HCT116 (cell line): ENCODE measurements around the gene SLC34A1. TPM values are rescaled to one million over a fixed set of nuclear protein-coding genes. Genes with fewer than 3 reads are reported as not detected.

Source experiments
- ATAC-seq: fragments of 200-7000 bp; cut with Tn5 transposase; 2 replicates; pipeline ENCODE4 v1.9.1; 2020; ENCODE audit warnings: mild to moderate bottlenecking, moderate library complexity
- BruUV-seq: library from RNA; stranded (reverse); fragments of 400-500 nt; replicated peaks from 2 replicates; lab custom pipeline; 2021; lab: Mats Ljungman, UMichigan
- CTCF ChIA-PET: fragments of 300-600 bp; sonication (Branson Sonifier 250); formaldehyde crosslinking; loops from one replicate; lab custom pipeline; 2021; ENCODE audit warnings: antibody characterized with exemption; lab: Charles Lee
- POLR2A ChIA-PET: fragments of 300-600, 350-600 bp; sonication (Branson Sonifier 250); formaldehyde crosslinking; loops from one replicate; lab custom pipeline; 2021; ENCODE audit warnings: antibody characterized with exemption; lab: Charles Lee
- RAD21 ChIA-PET, 2 experiments: fragments of 300-600 bp; sonication (Branson Sonifier 250); formaldehyde crosslinking; loops; one replicate each; lab custom pipeline; 2023; ENCODE audit warnings: low total read pairs in 2 of 2; ENCODE audit not compliant: uncharacterized antibody in 2 of 2, unreplicated experiment in 2 of 2, low non-redundant PET in 1 of 2; lab: Charles Lee
- DNase-seq: peaks from one replicate; pipeline ENCODE4 v3.0.0-alpha.2; 2010; ENCODE audit warnings: low read depth, low spot score
- H2AFZ ChIP-seq: fragments of 200-600 bp; shearing (Covaris generic), sonication (generic); 2 replicates; pipeline ENCODE4 v1.6.1; 2017; ENCODE audit warnings: low read depth, mixed run types, mixed read lengths, antibody characterized with exemption, low read length; ENCODE audit not compliant: poor library complexity, severe bottlenecking
- H3K27ac ChIP-seq: 2 replicates; pipeline ENCODE4 v1.5.1; 2012; ENCODE audit warnings: low read depth, low read length
- H3K27me3 ChIP-seq: fragments of 200-600 bp; sonication (generic); 2 replicates; pipeline ENCODE4 v1.6.1; 2016; ENCODE audit warnings: mixed run types, low read length, mixed read lengths; ENCODE audit not compliant: insufficient read depth
- H3K36me3 ChIP-seq, 2 experiments: fragments of 200-500 bp in 1 of 2; fragments of 200-600 bp in 1 of 2; sonication (Bioruptor generic) in 1 of 2; sonication (generic) in 1 of 2; 2 replicates each; pipeline versions ENCODE4 v1.5.1 to v1.6.1; 2014 to 2016; ENCODE audit warnings: low read length in 2 of 2, inconsistent platforms in 1 of 2, mixed read lengths in 1 of 2, mixed run types in 1 of 2; ENCODE audit not compliant: insufficient read depth in 2 of 2, control insufficient read depth in 1 of 2
- H3K4me1 ChIP-seq, 2 experiments: fragments of 200-600 bp in 1 of 2; sonication (generic) in 1 of 2; 2 replicates each; pipeline versions ENCODE4 v1.5.1 to v1.6.1; 2012 to 2017; ENCODE audit warnings: low read length in 2 of 2, inconsistent platforms in 1 of 2, mild to moderate bottlenecking in 1 of 2, mixed read lengths in 1 of 2, mixed run types in 1 of 2, moderate library complexity in 1 of 2; ENCODE audit not compliant: insufficient read depth in 2 of 2, control insufficient read depth in 1 of 2
- H3K4me2 ChIP-seq: fragments of 200-600 bp; sonication (generic); 2 replicates; pipeline ENCODE4 v1.6.1; 2017; ENCODE audit warnings: mixed run types, low read length, mixed read lengths
- H3K4me3 ChIP-seq, 2 experiments: fragments of 200-600 bp in 1 of 2; sonication (generic) in 1 of 2; replicated peaks in 1 of 2; 2 replicates each; pipeline ENCODE4 v1.5.1; 2011 to 2016; ENCODE audit warnings: low read length in 2 of 2, control low read depth in 1 of 2, low read depth in 1 of 2, mild to moderate bottlenecking in 1 of 2, mixed read lengths in 1 of 2, mixed run types in 1 of 2
- H3K79me2 ChIP-seq: fragments of 200-600 bp; sonication (generic); 2 replicates; pipeline ENCODE4 v1.6.1; 2017; ENCODE audit warnings: mild to moderate bottlenecking, mixed run types, low read length, moderate library complexity, mixed read lengths; ENCODE audit not compliant: insufficient read depth
- H3K9ac ChIP-seq: fragments of 200-600 bp; sonication (generic); 2 replicates; pipeline ENCODE4 v1.6.1; 2016; ENCODE audit warnings: low read length, mixed read lengths
- H3K9me2 ChIP-seq: fragments of 200-600 bp; sonication (generic), shearing (Covaris generic); 2 replicates; pipeline ENCODE4 v1.6.1; 2017; ENCODE audit warnings: mixed run types, mild to moderate bottlenecking, moderate library complexity; ENCODE audit not compliant: insufficient read depth
- H3K9me3 ChIP-seq, 2 experiments: fragments of 200-500 bp in 1 of 2; fragments of 200-600 bp in 1 of 2; sonication (Bioruptor generic) in 1 of 2; sonication (generic) in 1 of 2; 2 replicates each; pipeline ENCODE4 v1.6.1; 2014 to 2017; ENCODE audit warnings: low read length in 2 of 2, mixed read lengths in 2 of 2, inconsistent platforms in 1 of 2, low read depth in 1 of 2, mild to moderate bottlenecking in 1 of 2, mixed run types in 1 of 2, moderate library complexity in 1 of 2; ENCODE audit not compliant: control insufficient read depth in 1 of 2, insufficient read depth in 1 of 2
- H4K20me1 ChIP-seq: fragments of 200-600 bp; sonication (generic), shearing (Covaris generic); 2 replicates; pipeline ENCODE4 v1.6.1; 2017; ENCODE audit warnings: mixed run types, mild to moderate bottlenecking, moderate library complexity; ENCODE audit not compliant: insufficient read depth
- ATF3 ChIP-seq: IDR thresholded peaks from 2 replicates; pipeline ENCODE4 v1.6.1; 2012
- CBX3 ChIP-seq: IDR thresholded peaks from 2 replicates; pipeline ENCODE4 v1.6.1; 2012; ENCODE audit warnings: low read depth
- CEBPB ChIP-seq: IDR thresholded peaks from 2 replicates; pipeline ENCODE4 v1.6.1; 2012; ENCODE audit warnings: low read depth
- CTCF ChIP-seq, 3 experiments: fragments of 200-600 bp in 1 of 3; sonication (generic) in 1 of 3; IDR thresholded peaks in 2 of 3; conservative IDR thresholded peaks in 1 of 3; 2 replicates each; pipeline ENCODE4 v1.5.1; 2012 to 2017; ENCODE audit warnings: low read depth in 2 of 3, low read length in 2 of 3, antibody characterized with exemption in 1 of 3, borderline replicate concordance in 1 of 3, control low read depth in 1 of 3, mild to moderate bottlenecking in 1 of 3, mixed read lengths in 1 of 3, mixed run types in 1 of 3, moderate library complexity in 1 of 3; ENCODE audit not compliant: insufficient read depth in 1 of 3
- EGR1 ChIP-seq: IDR thresholded peaks from 2 replicates; pipeline ENCODE4 v1.6.1; 2012; ENCODE audit warnings: low read depth
- ELF1 ChIP-seq: IDR thresholded peaks from 2 replicates; pipeline ENCODE4 v1.6.1; 2012; ENCODE audit warnings: low read depth, borderline replicate concordance
- EZH2 ChIP-seq: fragments of 200-600 bp; sonication (generic); IDR thresholded peaks from 2 replicates; pipeline ENCODE4 v1.6.1; 2017; ENCODE audit warnings: antibody characterized with exemption, mixed run types
- EZH2phosphoT487 ChIP-seq: fragments of 200-600 bp; IDR thresholded peaks from 2 replicates; pipeline ENCODE4 v1.6.1; 2018; ENCODE audit warnings: antibody characterized with exemption, borderline replicate concordance
- JUND ChIP-seq: IDR thresholded peaks from 2 replicates; pipeline ENCODE4 v1.6.1; 2012
- MAX ChIP-seq: IDR thresholded peaks from 2 replicates; pipeline ENCODE4 v1.6.1; 2012
- POLR2A ChIP-seq: IDR thresholded peaks from 2 replicates; pipeline ENCODE4 v1.7.0; 2011; ENCODE audit warnings: borderline replicate concordance; ENCODE audit not compliant: insufficient read depth, insufficient read length; ENCODE audit errors: extremely low read depth
- POLR2AphosphoS5 ChIP-seq: IDR thresholded peaks from 2 replicates; pipeline ENCODE4 v1.6.1; 2011; ENCODE audit warnings: mild to moderate bottlenecking, low read depth, low read length, moderate library complexity
- REST ChIP-seq: IDR thresholded peaks from 2 replicates; pipeline ENCODE4 v1.6.1; 2012; ENCODE audit warnings: low read depth
- SIN3A ChIP-seq: IDR thresholded peaks from 2 replicates; pipeline ENCODE4 v1.6.1; 2012; ENCODE audit warnings: low read depth
- SP1 ChIP-seq: IDR thresholded peaks from 2 replicates; pipeline ENCODE4 v1.6.1; 2012; ENCODE audit warnings: low read depth
- SRF ChIP-seq: IDR thresholded peaks from 2 replicates; pipeline ENCODE4 v1.6.1; 2012; ENCODE audit warnings: low read depth
- TCF7L2 ChIP-seq: IDR thresholded peaks from 2 replicates; pipeline ENCODE4 v1.7.0; 2011; ENCODE audit warnings: borderline replicate concordance, inconsistent platforms; ENCODE audit not compliant: insufficient read depth, insufficient read length; ENCODE audit errors: extremely low read depth
- YY1 ChIP-seq: IDR thresholded peaks from 2 replicates; pipeline ENCODE4 v1.6.1; 2011; ENCODE audit warnings: low read length, low read depth, moderate library complexity, mild to moderate bottlenecking; ENCODE audit not compliant: insufficient replicate concordance; ENCODE audit errors: extremely low read depth
- ZFX ChIP-seq: fragments of 450-650 bp; IDR thresholded peaks from 2 replicates; pipeline ENCODE4 v1.6.1; 2017
- ZNF274 ChIP-seq: fragments of 200-500 bp; sonication (Bioruptor generic); IDR thresholded peaks from 2 replicates; pipeline ENCODE4 v1.6.1; 2014; ENCODE audit warnings: mild to moderate bottlenecking, low read depth, low read length, inconsistent platforms
- intact Hi-C: fragments of 100-400 bp; cut with micrococcal nuclease; formaldehyde crosslinking; loops from 2 replicates; pipeline ENCODE4 v1.10.0; 2022
- total RNA-seq: library from RNA; stranded (reverse); gene quantifications from one replicate; pipeline ENCODE4 v1.2.1, GENCODE V29; 2021; ENCODE audit not compliant: unreplicated experiment

Gene SLC34A1
- total RNA-seq, 1 experiment from 2014 or later = not detected

- Histone ChIP-seq H3K9me2 (no peaks in the 10 kb centered on the region), H3K79me2 (peaks cover 35% of the 10 kb centered on the region), H4K20me1 (no peaks in the 10 kb centered on the region), H3K9ac (peak overlapping the region; percentile 70), H3K4me2 (peak overlapping the region; percentile 89), H3K9me3 (no peaks in the 10 kb centered on the region), H3K4me1 (peaks cover 15 to 28% of the 10 kb centered on the region in 2 experiments), H2AFZ (no peak overlapping the region), H3K4me3 (peak overlapping the region; percentile 45 to 62), H3K27ac (peak overlapping the region; percentile 63), H3K27me3 (no peaks in the 10 kb centered on the region), H3K36me3 (no peaks in the 10 kb centered on the region; a peak in 1 of 4 replicates)
- intact Hi-C loops = no loop called here
- no TSS peak for BruUV-seq
- POLR2A ChIA-PET = interaction anchor here (1.1 kb wide), 1 partner anchor 72 kb away, joined by 4 read pairs; the partner anchor contains the start of gene PDLIM7
- TF ChIP-seq CBX3 = no peak
- no peak for TF ChIP-seq ZFX
- TF ChIP-seq CTCF (IDR thresholded peaks at IDR 0.05 in 2 of 3, conservative IDR thresholded peaks at IDR 0.05 in 1 of 3; ENCODE audit: borderline replicate concordance in 1 of 3, insufficient read depth in 1 of 3, low read depth in 2 of 3, low read length in 2 of 3) = no peak
- TF ChIP-seq EZH2phosphoT487 = no peak
- no peak for TF ChIP-seq MAX
- TF ChIP-seq POLR2AphosphoS5 = no peak
- no peak for TF ChIP-seq ELF1
- TF ChIP-seq REST = no peak
- TF ChIP-seq CEBPB = no peak
- no peak for TF ChIP-seq YY1
- no peak for TF ChIP-seq ATF3
- no peak for TF ChIP-seq SRF
- TF ChIP-seq EGR1 = no peak
- no peak for TF ChIP-seq SIN3A
- TF ChIP-seq POLR2A = no peak
- no peak for TF ChIP-seq EZH2
- TF ChIP-seq ZNF274 = no peak
- no peak for TF ChIP-seq JUND
- TF ChIP-seq SP1 = no peak
- no peak for TF ChIP-seq TCF7L2
- RAD21 ChIA-PET = interaction anchor here in 1 of 2 experiments (1.2 kb wide), 1 partner anchor 55 kb away, joined by 3 read pairs; no protein-coding TSS in a partner anchor
- ATAC-seq (no peak), DNase-seq (no peak)
- CTCF ChIA-PET = interaction anchor here (1.9 to 2.3 kb wide), 4 partner anchors 29 to 116 kb away, joined by 6 to 11 read pairs (median 9); no protein-coding TSS in a partner anchor
Measured at GRCh38 chr5:177425196-177425800, 41.1 kb downstream of the SLC34A1 start.
